CD4-positive, alpha-beta T cell treated with Interleukin-10 for 1 hour (primary cell): ENCODE data around the gene CD34.
A peak's percentile ranks its signal among the peaks of the same experiment; 100 is the strongest.

Experiments
- DNase-seq: peaks from one replicate; pipeline ENCODE4 v3.0.0-alpha.2; 2020

The CD34 gene

GRCh38 chr1:207850621-207851407, 60.1 kb downstream of the CD34 start:
- DNase-seq, result no peak

GRCh38 chr1:207849646-207850045, 61.3 kb downstream of the CD34 start:
- no peak for DNase-seq

GRCh38 chr1:207849016-207849415, 61.9 kb downstream of the CD34 start:
- no peak for DNase-seq

GRCh38 chr1:207848234-207848633, 62.7 kb downstream of the CD34 start:
- peak; percentile 28 for DNase-seq

- DNase-seq, result no peak
Measured at GRCh38 chr1:207847116-207847515, 63.8 kb downstream of the CD34 start.

GRCh38 chr1:207845109-207845508, 65.8 kb downstream of the CD34 start:
- no peak for DNase-seq

GRCh38 chr1:207844371-207844770, 66.6 kb downstream of the CD34 start:
- no peak for DNase-seq

- no peak for DNase-seq
Measured at GRCh38 chr1:207842506-207842905, 68.4 kb downstream of the CD34 start.

- no peak for DNase-seq
Measured at GRCh38 chr1:207841901-207842300, 69.0 kb downstream of the CD34 start.

- DNase-seq, result no peak
Measured at GRCh38 chr1:207841293-207841692, 69.6 kb downstream of the CD34 start.

- no peak for DNase-seq
Measured at GRCh38 chr1:207840380-207840779, 70.5 kb downstream of the CD34 start.

- DNase-seq, result no peak
Measured at GRCh38 chr1:207839083-207839413, 71.9 kb downstream of the CD34 start.

- no peak for DNase-seq
Measured at GRCh38 chr1:207838156-207839082, 72.5 kb downstream of the CD34 start.

- no peak for DNase-seq
Measured at GRCh38 chr1:207837673-207838072, 73.3 kb downstream of the CD34 start.

- no peak for DNase-seq
Measured at GRCh38 chr1:207836591-207837347, 74.2 kb downstream of the CD34 start.

- no peak for DNase-seq
Measured at GRCh38 chr1:207835958-207836357, 75.0 kb downstream of the CD34 start.

GRCh38 chr1:207833956-207834660, 76.8 kb downstream of the CD34 start:
- no peak for DNase-seq

- DNase-seq, result no peak
Measured at GRCh38 chr1:207833381-207833780, 77.5 kb downstream of the CD34 start.

- DNase-seq, result no peak
Measured at GRCh38 chr1:207832796-207833195, 78.1 kb downstream of the CD34 start.

GRCh38 chr1:207831517-207832327, 79.2 kb downstream of the CD34 start:
- DNase-seq, result peak; percentile 58
